SK-N-SH (cell line): Measurements from ENCODE around the gene USP40. TPM values are rescaled to one million over a fixed set of nuclear protein-coding genes. Genes with fewer than 3 reads are reported as not detected.

ENCODE experiments used
- CTCF ChIA-PET: fragments of 300-600, 350-600 bp; formaldehyde crosslinking; extraction: SDS; loops from one replicate; lab custom pipeline; 2021; lab: Yijun Ruan, JAX
- POLR2A ChIA-PET: fragments of 350-600 bp; sonication (Branson Sonifier 250); formaldehyde crosslinking; extraction: SDS; loops from one replicate; lab custom pipeline; 2020; ENCODE audit warnings: antibody characterized with exemption, inconsistent platforms; lab: Yijun Ruan, JAX
- DNase-seq: peaks from one replicate; pipeline ENCODE4 v3.0.0; 2012
- H2AFZ ChIP-seq: fragments of 200-600 bp; sonication (generic); 2 replicates; pipeline ENCODE4 v1.8.1; 2016; ENCODE audit warnings: antibody characterized with exemption, mild to moderate bottlenecking, low read depth
- H3F3A ChIP-seq: fragments of 200-600 bp; sonication (generic); replicated peaks from 2 replicates; pipeline ENCODE3; 2016; ENCODE audit warnings: antibody characterized with exemption, mild to moderate bottlenecking; ENCODE audit not compliant: insufficient read depth
- H3K27ac ChIP-seq, 2 experiments: fragments of 200-500 bp in 1 of 2; fragments of 200-600 bp in 1 of 2; sonication (Bioruptor generic) in 1 of 2; sonication (generic), shearing (Covaris generic) in 1 of 2; 2 replicates each; pipeline versions ENCODE4 v1.5.1 to v1.6.1; 2014 to 2016; ENCODE audit warnings: low read depth in 2 of 2, inconsistent platforms in 1 of 2, low read length in 1 of 2, mild to moderate bottlenecking in 1 of 2, mixed read lengths in 1 of 2
- H3K27me3 ChIP-seq: fragments of 200-600 bp; sonication (generic), shearing (Covaris generic); 2 replicates; pipeline ENCODE4 v1.6.1; 2016; ENCODE audit warnings: mixed run types; ENCODE audit not compliant: insufficient read depth
- H3K36me3 ChIP-seq, 2 experiments: fragments of 200-500 bp in 1 of 2; fragments of 200-600 bp in 1 of 2; sonication (Bioruptor generic) in 1 of 2; sonication (generic) in 1 of 2; replicated peaks in 1 of 2; 2 replicates each; pipeline versions ENCODE3 to v1.5.1; 2014 to 2016; ENCODE audit warnings: low read length in 1 of 2, mild to moderate bottlenecking in 1 of 2; ENCODE audit not compliant: insufficient read depth in 2 of 2, control insufficient read depth in 1 of 2
- H3K4me1 ChIP-seq, 2 experiments: fragments of 200-500 bp in 1 of 2; fragments of 200-600 bp in 1 of 2; sonication (Bioruptor generic) in 1 of 2; sonication (generic), shearing (Covaris generic) in 1 of 2; 2 replicates each; pipeline versions ENCODE4 v1.5.1 to v1.6.1; 2014 to 2016; ENCODE audit warnings: low read depth in 1 of 2, low read length in 1 of 2, mixed run types in 1 of 2; ENCODE audit not compliant: insufficient read depth in 2 of 2, control insufficient read depth in 1 of 2
- H3K4me2 ChIP-seq: fragments of 200-600 bp; sonication (generic), shearing (Covaris generic); 2 replicates; pipeline ENCODE4 v1.6.1; 2017; ENCODE audit warnings: mixed run types
- H3K4me3 ChIP-seq, 2 experiments: fragments of 200-500 bp in 1 of 2; fragments of 200-600 bp in 1 of 2; sonication (Bioruptor generic) in 1 of 2; sonication (generic), shearing (Covaris generic) in 1 of 2; 2 replicates each; pipeline versions ENCODE4 v1.5.1 to v1.8.1; 2014 to 2016; ENCODE audit warnings: low read depth in 2 of 2, inconsistent platforms in 1 of 2, low read length in 1 of 2, mild to moderate bottlenecking in 1 of 2, mixed read lengths in 1 of 2, moderate library complexity in 1 of 2
- H3K79me2 ChIP-seq: fragments of 200-600 bp; sonication (generic); 2 replicates; pipeline ENCODE4 v1.8.1; 2017; ENCODE audit warnings: mild to moderate bottlenecking; ENCODE audit not compliant: insufficient read depth
- H3K9ac ChIP-seq: fragments of 200-600 bp; sonication (generic); 2 replicates; pipeline ENCODE4 v1.6.1; 2017; ENCODE audit warnings: mixed run types
- H3K9me2 ChIP-seq: fragments of 200-600 bp; sonication (generic); 2 replicates; pipeline ENCODE4 v1.6.1; 2017; ENCODE audit warnings: mixed run types
- H3K9me3 ChIP-seq: fragments of 200-600 bp; sonication (generic); 2 replicates; pipeline ENCODE4 v1.6.1; 2017; ENCODE audit warnings: mixed run types, mild to moderate bottlenecking, moderate library complexity
- H4K20me1 ChIP-seq: fragments of 200-600 bp; sonication (generic); 2 replicates; pipeline ENCODE4 v1.6.1; 2017; ENCODE audit warnings: mild to moderate bottlenecking, mixed run types; ENCODE audit not compliant: insufficient read depth
- CHD2 ChIP-seq: fragments of 150-350 bp; IDR thresholded peaks from 2 replicates; pipeline ENCODE4 v1.6.1; 2018; ENCODE audit warnings: low read length; ENCODE audit not compliant: partially characterized antibody
- ELF1 ChIP-seq: IDR thresholded peaks from 2 replicates; pipeline ENCODE4 v1.4.0; 2012
- FOXM1 ChIP-seq: IDR thresholded peaks from 2 replicates; pipeline ENCODE4 v1.4.0; 2012; ENCODE audit warnings: low read depth, mild to moderate bottlenecking
- GATA2 ChIP-seq: sonication (generic); formaldehyde crosslinking; IDR thresholded peaks from 2 replicates; pipeline ENCODE4 v1.5.0; 2020; ENCODE audit warnings: mild to moderate bottlenecking, missing genetic modification reagents
- MEF2A ChIP-seq: IDR thresholded peaks from 2 replicates; pipeline ENCODE4 v1.4.0; 2012; ENCODE audit warnings: low read depth, borderline replicate concordance
- MXI1 ChIP-seq: IDR thresholded peaks from 2 replicates; pipeline ENCODE4 v1.6.1; 2012; ENCODE audit warnings: mild to moderate bottlenecking, low read depth, low read length, improper control_type of control experiment
- NFIC ChIP-seq: IDR thresholded peaks from 2 replicates; pipeline ENCODE4 v1.4.0; 2012; ENCODE audit warnings: borderline replicate concordance
- POLR2AphosphoS5 ChIP-seq: IDR thresholded peaks from 2 replicates; pipeline ENCODE4 v1.6.1; 2012; ENCODE audit warnings: low read depth, low read length
- RAD21 ChIP-seq: IDR thresholded peaks from 2 replicates; pipeline ENCODE4 v1.6.1; 2012; ENCODE audit warnings: mild to moderate bottlenecking, low read length
- RFX5 ChIP-seq: IDR thresholded peaks from 2 replicates; pipeline ENCODE4 v1.6.1; 2012; ENCODE audit warnings: mild to moderate bottlenecking, improper control_type of control experiment, low read length
- RXRA ChIP-seq: IDR thresholded peaks from 2 replicates; pipeline ENCODE4 v1.4.0; 2012; ENCODE audit warnings: low read depth, mild to moderate bottlenecking, borderline replicate concordance
- SIN3A ChIP-seq: IDR thresholded peaks from 2 replicates; pipeline ENCODE4 v1.6.1; 2012; ENCODE audit warnings: low read depth, mild to moderate bottlenecking, low read length, moderate library complexity, borderline replicate concordance
- SMC3 ChIP-seq: IDR thresholded peaks from 2 replicates; pipeline ENCODE4 v1.6.1; 2012; ENCODE audit warnings: low read depth, low read length, improper control_type of control experiment
- TAF1 ChIP-seq: IDR thresholded peaks from 2 replicates; pipeline ENCODE4 v1.6.1; 2012; ENCODE audit warnings: low read depth, mild to moderate bottlenecking, low read length, moderate library complexity, borderline replicate concordance
- TCF12 ChIP-seq: IDR thresholded peaks from 2 replicates; pipeline ENCODE4 v1.4.0; 2012
- WGBS: methylation state at CpG from one replicate; pipeline ENCODE4 v1.1.6; 2017; ENCODE audit warnings: low lambda C conversion rate; 5-methylcytosine and 5-hydroxymethylcytosine counted together
- polyA plus RNA-seq, 3 experiments: library from polyadenylated mRNA; depleted of rRNA; stranded (reverse); fragments of >200 nt; gene quantifications; 2 replicates each; pipeline ENCODE4 v1.2.3, GENCODE V29; 2012
- TF ChIP-seq, protein P1 (sequence below): IDR thresholded peaks from 2 replicates; pipeline ENCODE4 v1.6.1; 2012; ENCODE audit warnings: mild to moderate bottlenecking, low read depth, low read length, moderate library complexity
- TF ChIP-seq, protein P2 (sequence below): IDR thresholded peaks from 2 replicates; pipeline ENCODE4 v1.4.0; 2012; ENCODE audit warnings: low read depth, borderline replicate concordance
- TF ChIP-seq, protein P3 (sequence below): fragments of 150-350 bp; IDR thresholded peaks from 2 replicates; pipeline ENCODE4 v1.6.1; 2017; ENCODE audit warnings: antibody characterized with exemption, low read length, low read depth, borderline replicate concordance
- TF ChIP-seq, protein P4 (sequence below): IDR thresholded peaks from 2 replicates; pipeline ENCODE4 v1.4.0; 2012; ENCODE audit warnings: low read depth
- TF ChIP-seq, protein P5 (sequence below): fragments of 150-350 bp; IDR thresholded peaks from 2 replicates; pipeline ENCODE4 v1.6.1; 2016; ENCODE audit warnings: mild to moderate bottlenecking, low read depth, low read length

The USP40 gene
- polyA plus RNA-seq, 1 of the 3 experiments (the other 2 are of a cell fraction): 37.0 TPM

DNA sequence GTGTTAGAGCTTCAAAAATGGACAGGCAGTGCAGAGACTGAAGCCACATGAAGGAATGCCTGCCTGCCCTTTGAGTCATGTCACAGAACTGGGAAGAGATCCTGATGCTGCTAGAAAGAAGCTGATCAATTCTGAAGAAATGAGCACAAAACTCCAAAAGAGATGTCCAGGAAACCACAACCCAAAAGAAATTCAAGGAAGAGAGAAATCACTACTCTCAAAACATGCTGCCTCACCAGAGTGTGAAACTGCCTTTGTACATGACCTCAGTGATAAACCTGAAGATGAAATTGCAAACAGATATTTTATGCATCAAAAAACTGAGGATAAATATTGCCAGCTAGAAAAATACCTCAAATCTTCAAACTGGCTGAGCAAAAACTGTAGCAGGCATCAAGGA is 20.5 kb downstream of the USP40 start:
- Histone ChIP-seq H3K9me2 (no peaks in the 10 kb centered on the region), H3K27ac (no peak overlapping the region), H3K4me1 (no peaks in the 10 kb centered on the region), H3K9me3 (no peaks in the 10 kb centered on the region), H3K27me3 (no peaks in the 10 kb centered on the region), H3K36me3 (peaks cover 65 to 72% of the 10 kb centered on the region in 2 experiments), H3K4me3 (no peak overlapping the region), H3F3A (no peaks in the 10 kb centered on the region), H3K9ac (no peak overlapping the region), H2AFZ (no peak overlapping the region), H3K4me2 (no peak overlapping the region), H3K79me2 (no peaks in the 10 kb centered on the region), H4K20me1 (no peaks in the 10 kb centered on the region)
- ChIA-PET CTCF (interaction anchor here (0.7 to 1.2 kb wide), 2 partner anchors 11 to 30 kb away, joined by 3 to 4 read pairs; no protein-coding TSS in a partner anchor), POLR2A (no interaction called here)
- TF ChIP-seq TCF12 (no peak), GATA2 (CRISPR knock-in tag) (no peak), MEF2A (no peak), RXRA (no peak), TAF1 (no peak), POLR2AphosphoS5 (no peak), RFX5 (no peak), ELF1 (no peak)
- TF ChIP-seq, protein P1, sequence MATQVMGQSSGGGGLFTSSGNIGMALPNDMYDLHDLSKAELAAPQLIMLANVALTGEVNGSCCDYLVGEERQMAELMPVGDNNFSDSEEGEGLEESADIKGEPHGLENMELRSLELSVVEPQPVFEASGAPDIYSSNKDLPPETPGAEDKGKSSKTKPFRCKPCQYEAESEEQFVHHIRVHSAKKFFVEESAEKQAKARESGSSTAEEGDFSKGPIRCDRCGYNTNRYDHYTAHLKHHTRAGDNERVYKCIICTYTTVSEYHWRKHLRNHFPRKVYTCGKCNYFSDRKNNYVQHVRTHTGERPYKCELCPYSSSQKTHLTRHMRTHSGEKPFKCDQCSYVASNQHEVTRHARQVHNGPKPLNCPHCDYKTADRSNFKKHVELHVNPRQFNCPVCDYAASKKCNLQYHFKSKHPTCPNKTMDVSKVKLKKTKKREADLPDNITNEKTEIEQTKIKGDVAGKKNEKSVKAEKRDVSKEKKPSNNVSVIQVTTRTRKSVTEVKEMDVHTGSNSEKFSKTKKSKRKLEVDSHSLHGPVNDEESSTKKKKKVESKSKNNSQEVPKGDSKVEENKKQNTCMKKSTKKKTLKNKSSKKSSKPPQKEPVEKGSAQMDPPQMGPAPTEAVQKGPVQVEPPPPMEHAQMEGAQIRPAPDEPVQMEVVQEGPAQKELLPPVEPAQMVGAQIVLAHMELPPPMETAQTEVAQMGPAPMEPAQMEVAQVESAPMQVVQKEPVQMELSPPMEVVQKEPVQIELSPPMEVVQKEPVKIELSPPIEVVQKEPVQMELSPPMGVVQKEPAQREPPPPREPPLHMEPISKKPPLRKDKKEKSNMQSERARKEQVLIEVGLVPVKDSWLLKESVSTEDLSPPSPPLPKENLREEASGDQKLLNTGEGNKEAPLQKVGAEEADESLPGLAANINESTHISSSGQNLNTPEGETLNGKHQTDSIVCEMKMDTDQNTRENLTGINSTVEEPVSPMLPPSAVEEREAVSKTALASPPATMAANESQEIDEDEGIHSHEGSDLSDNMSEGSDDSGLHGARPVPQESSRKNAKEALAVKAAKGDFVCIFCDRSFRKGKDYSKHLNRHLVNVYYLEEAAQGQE: no peak
- TF ChIP-seq, protein P2, sequence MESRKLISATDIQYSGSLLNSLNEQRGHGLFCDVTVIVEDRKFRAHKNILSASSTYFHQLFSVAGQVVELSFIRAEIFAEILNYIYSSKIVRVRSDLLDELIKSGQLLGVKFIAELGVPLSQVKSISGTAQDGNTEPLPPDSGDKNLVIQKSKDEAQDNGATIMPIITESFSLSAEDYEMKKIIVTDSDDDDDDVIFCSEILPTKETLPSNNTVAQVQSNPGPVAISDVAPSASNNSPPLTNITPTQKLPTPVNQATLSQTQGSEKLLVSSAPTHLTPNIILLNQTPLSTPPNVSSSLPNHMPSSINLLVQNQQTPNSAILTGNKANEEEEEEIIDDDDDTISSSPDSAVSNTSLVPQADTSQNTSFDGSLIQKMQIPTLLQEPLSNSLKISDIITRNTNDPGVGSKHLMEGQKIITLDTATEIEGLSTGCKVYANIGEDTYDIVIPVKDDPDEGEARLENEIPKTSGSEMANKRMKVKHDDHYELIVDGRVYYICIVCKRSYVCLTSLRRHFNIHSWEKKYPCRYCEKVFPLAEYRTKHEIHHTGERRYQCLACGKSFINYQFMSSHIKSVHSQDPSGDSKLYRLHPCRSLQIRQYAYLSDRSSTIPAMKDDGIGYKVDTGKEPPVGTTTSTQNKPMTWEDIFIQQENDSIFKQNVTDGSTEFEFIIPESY: no peak
- TF ChIP-seq, protein P3, sequence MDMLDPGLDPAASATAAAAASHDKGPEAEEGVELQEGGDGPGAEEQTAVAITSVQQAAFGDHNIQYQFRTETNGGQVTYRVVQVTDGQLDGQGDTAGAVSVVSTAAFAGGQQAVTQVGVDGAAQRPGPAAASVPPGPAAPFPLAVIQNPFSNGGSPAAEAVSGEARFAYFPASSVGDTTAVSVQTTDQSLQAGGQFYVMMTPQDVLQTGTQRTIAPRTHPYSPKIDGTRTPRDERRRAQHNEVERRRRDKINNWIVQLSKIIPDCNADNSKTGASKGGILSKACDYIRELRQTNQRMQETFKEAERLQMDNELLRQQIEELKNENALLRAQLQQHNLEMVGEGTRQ: no peak
- DNase-seq: no peak

DNA sequence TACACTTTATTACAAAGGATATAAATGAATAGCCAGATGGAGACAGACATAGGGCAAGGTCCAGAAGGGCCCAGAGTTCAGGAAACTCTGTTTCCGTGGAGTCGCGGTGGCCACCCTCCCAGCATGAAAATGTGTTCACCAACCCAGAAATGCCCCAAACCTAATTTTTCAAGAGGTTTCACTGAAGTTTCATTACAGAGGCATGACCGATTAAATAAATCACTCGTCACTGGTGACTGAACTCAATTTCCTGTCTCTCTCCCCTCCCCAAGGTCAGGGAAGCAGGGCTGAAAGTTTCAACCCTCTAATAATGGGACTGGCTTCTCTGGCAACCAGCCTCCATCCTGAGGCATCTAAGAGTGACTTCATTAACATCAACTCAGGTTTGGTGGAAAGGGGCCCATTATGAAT is 22.4 kb downstream of the USP40 start:
- Histone ChIP-seq H3K9me3 (no peaks in the 10 kb centered on the region), H3K9me2 (no peaks in the 10 kb centered on the region), H3K9ac (no peak overlapping the region), H3K4me1 (no peaks in the 10 kb centered on the region), H2AFZ (no peak overlapping the region), H3F3A (peaks cover 6% of the 10 kb centered on the region), H3K79me2 (no peaks in the 10 kb centered on the region), H3K27ac (no peak overlapping the region), H3K4me3 (no peak overlapping the region), H4K20me1 (no peaks in the 10 kb centered on the region), H3K36me3 (peaks cover 60 to 73% of the 10 kb centered on the region in 2 experiments), H3K27me3 (no peaks in the 10 kb centered on the region), H3K4me2 (no peak overlapping the region)
- CTCF ChIA-PET: no interaction called here
- no peak for DNase-seq
- POLR2A ChIA-PET: no interaction called here
- WGBS: 95% methylated on average over 5 of the region's 5 CpGs
- TF ChIP-seq FOXM1 (no peak), RFX5 (no peak), CHD2 (no peak), NFIC (no peak), POLR2AphosphoS5 (no peak), SIN3A (no peak), TAF1 (no peak), MEF2A (no peak), MXI1 (no peak), RXRA (no peak), SMC3 (no peak), RAD21 (no peak)
- TF ChIP-seq, protein P4, sequence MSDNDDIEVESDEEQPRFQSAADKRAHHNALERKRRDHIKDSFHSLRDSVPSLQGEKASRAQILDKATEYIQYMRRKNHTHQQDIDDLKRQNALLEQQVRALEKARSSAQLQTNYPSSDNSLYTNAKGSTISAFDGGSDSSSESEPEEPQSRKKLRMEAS: no peak
- TF ChIP-seq, protein P5, sequence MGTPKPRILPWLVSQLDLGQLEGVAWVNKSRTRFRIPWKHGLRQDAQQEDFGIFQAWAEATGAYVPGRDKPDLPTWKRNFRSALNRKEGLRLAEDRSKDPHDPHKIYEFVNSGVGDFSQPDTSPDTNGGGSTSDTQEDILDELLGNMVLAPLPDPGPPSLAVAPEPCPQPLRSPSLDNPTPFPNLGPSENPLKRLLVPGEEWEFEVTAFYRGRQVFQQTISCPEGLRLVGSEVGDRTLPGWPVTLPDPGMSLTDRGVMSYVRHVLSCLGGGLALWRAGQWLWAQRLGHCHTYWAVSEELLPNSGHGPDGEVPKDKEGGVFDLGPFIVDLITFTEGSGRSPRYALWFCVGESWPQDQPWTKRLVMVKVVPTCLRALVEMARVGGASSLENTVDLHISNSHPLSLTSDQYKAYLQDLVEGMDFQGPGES: no peak
- TF ChIP-seq, protein P3: no peak
